Prostate gland (tissue), 2 donors: Measurements from ENCODE around the gene PDE6A.

Experiments used
- CTCF ChIP-seq, 4 experiments: fragments of 200-600 bp in 2 of 4; fragments of 450-650 bp in 2 of 4; sonication (generic) in 2 of 4; IDR thresholded peaks; 1 replicate in 3 of 4; 2 replicates in 1 of 4; pipeline ENCODE4 v1.5.1; 2016 to 2019; ENCODE audit warnings: antibody characterized with exemption in 4 of 4, mild to moderate bottlenecking in 2 of 4, moderate library complexity in 2 of 4
- POLR2A ChIP-seq: fragments of 450-650 bp; IDR thresholded peaks from one replicate; pipeline ENCODE4 v1.6.1; 2016; ENCODE audit warnings: antibody characterized with exemption, mild to moderate bottlenecking
- POLR2AphosphoS5 ChIP-seq: sonication (generic); formaldehyde crosslinking; IDR thresholded peaks from one replicate; pipeline ENCODE4 v1.6.1; 2017; ENCODE audit warnings: antibody characterized with exemption

- TF ChIP-seq CTCF (IDR thresholded peaks at IDR 0.05) (no peak), POLR2A (no peak), POLR2AphosphoS5 (no peak)
These were observed 124.6 kb downstream of the PDE6A start for GRCh38 chr5:149820012-149820411.
